GM12865 (cell line): ENCODE measurements around the gene TMPRSS7.

ENCODE experiments used
- DNase-seq: peaks from one replicate; pipeline ENCODE4 v3.0.0; 2010; ENCODE audit warnings: low read depth
- H3K4me3 ChIP-seq: 2 replicates; pipeline ENCODE4 v1.5.1; 2011; ENCODE audit warnings: mild to moderate bottlenecking, low read depth, low read length, control low read depth
- CTCF ChIP-seq: IDR thresholded peaks from 2 replicates; pipeline ENCODE4 v1.5.1; 2011; ENCODE audit warnings: low read length, control low read depth, low read depth, inconsistent platforms; ENCODE audit not compliant: insufficient read depth; ENCODE audit errors: missing control alignments

The TMPRSS7 gene

GRCh38 chr3:112004669-112005068 lies 29.9 kb upstream of the TMPRSS7 start:
- DNase-seq, result no peak
- no peak for TF ChIP-seq CTCF
- H3K4me3 ChIP-seq, result no peak overlapping the region

- DNase-seq, result no peak
- no peak for TF ChIP-seq CTCF
- H3K4me3 ChIP-seq, result no peak overlapping the region
Measured at GRCh38 chr3:112005091-112005672, 29.4 kb upstream of the TMPRSS7 start.

GRCh38 chr3:112007633-112008032 lies 26.9 kb upstream of the TMPRSS7 start:
- TF ChIP-seq CTCF, result no peak
- DNase-seq, result no peak
- H3K4me3 ChIP-seq, result no peak overlapping the region

GRCh38 chr3:112009670-112010069 lies 24.9 kb upstream of the TMPRSS7 start:
- no peak for TF ChIP-seq CTCF
- no peak overlapping the region for H3K4me3 ChIP-seq
- DNase-seq, result no peak

- no peak for TF ChIP-seq CTCF
- no peak for DNase-seq
- no peak overlapping the region for H3K4me3 ChIP-seq
Measured at GRCh38 chr3:112010636-112011035, 23.9 kb upstream of the TMPRSS7 start.

- DNase-seq, result no peak
- no peak overlapping the region for H3K4me3 ChIP-seq
- no peak for TF ChIP-seq CTCF
Measured at GRCh38 chr3:112011376-112011940, 23.1 kb upstream of the TMPRSS7 start.

GRCh38 chr3:112012205-112012992 lies 22.1 kb upstream of the TMPRSS7 start:
- DNase-seq, result no peak
- no peak for TF ChIP-seq CTCF
- H3K4me3 ChIP-seq, result no peak overlapping the region
